Ecto neural progenitor cell (in vitro differentiated cells): Measurements from ENCODE around the gene NAV2.
A peak's percentile ranks its signal among the peaks of the same experiment; 100 is the strongest.

Experiments
- DNase-seq: peaks from one replicate; pipeline ENCODE4 v3.0.0-alpha.2; 2018; ENCODE audit warnings: low spot score

The NAV2 gene

DNA sequence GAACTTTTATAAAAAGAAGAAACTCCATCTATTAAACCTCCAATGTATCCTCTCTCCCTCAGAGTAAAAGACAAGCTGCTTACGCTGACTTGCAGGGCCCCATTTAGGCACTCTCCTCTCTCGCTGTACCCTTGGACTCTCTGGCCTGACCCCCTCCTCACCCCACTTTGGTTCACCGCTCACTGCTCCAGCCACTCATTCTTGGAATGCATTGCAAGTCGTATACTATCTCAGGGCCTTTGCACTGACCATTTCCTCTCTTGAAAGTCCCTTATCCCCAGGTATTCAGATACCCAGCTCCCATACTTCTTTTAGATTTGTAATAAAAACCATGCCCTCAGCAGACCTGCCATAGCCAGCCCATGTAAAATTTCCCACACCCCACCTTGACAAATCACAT, 308.1 kb downstream of the NAV2 start:
- no peak for DNase-seq

DNA sequence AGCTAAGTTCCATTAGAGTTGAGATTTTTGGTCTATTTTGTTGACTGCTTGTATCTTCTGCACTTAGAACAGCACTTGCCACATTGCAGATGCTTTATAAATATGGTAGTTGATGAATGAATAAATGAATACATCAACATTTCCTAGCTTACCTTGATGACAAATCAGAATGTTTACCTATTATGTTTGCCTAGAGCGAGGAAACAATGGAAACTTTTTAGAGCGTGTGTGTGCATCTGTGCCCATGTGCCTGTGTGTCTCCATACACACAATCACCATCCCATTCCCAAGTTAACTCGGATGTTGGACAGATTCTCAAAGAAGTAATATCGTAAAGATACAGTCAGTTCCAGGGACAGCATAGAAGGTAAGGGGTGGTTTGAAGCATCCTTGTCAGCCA, 308.6 kb downstream of the NAV2 start:
- no peak for DNase-seq

DNA sequence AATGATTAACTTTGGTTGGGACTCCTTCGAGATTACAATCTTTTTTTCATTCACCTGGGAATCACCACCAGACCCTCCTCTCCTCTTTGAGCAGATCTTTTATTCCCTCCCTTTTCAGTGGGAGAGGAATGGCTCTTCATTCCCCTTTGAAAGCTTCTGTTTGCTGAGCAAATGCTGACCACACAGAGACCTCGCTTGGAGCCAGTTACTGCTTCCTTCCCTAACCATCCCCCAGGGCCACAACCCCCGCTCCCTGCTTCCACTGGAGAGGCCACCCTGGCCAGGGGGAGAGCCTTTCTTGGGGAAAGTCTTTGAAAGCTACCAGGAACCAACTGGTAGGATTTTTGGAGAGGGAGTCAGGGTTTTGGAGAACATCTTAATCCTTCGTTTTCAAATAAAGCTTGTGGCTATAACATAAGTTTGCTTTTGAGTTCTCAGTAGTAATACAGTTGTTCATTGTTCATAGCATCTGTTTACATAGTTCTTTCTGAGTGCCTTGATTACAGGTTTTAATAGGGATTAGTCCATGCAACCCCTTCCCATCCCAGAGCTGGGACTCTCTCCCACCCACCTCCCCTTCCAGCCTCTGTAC, 309.2 kb downstream of the NAV2 start:
- peak; percentile 65 for DNase-seq

DNA sequence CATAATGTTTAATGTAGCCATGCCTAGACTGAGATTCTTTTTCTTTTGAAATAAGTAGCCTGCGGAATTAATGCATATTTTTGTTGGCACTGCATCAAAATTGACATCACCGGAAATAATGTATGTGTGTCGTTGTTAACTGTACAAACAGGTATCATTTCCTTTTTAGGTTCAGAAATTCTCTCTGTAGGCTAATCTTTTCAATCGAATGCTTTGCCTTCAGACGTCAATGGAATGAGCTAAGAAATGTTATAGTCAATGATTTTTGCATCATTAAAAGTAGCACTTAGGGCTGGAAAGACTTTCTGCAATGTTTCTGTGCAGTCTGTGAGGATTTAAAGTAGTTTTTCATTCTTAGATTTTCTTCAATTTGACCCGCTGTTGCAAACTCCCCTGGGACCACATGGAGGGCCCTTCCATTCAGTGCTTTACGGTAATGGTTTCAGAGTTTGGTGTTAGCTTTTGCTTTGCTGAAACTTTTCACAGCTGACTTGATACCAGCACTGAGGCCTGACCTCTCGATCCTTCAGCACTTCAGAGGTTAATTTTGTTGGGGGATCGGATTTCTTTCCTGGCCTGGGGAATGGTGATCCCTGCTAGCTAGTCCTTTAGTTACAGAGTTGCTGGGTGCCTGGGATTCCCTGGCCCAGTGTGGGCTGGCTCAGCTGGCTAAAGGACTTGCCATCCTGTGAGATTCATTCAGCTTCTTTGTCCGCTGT, 309.9 kb downstream of the NAV2 start:
- peak; percentile 85 for DNase-seq

DNA sequence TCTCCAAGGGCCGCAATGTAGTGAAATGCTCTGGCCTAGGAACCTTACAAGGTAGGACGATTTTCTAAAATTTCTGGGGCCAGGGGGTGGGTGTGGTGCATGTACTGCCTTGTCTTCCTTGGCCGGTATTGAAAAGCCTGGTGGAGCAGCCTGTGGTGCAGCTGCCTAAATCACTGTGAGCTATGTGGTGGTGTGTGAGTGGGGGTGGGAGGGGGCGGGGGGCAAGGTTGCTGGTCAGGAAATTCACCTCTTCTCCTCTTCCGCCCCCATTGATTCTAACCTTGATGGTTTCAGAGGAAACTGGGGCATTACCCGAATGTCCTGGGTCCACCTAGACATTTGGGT, 310.4 kb downstream of the NAV2 start:
- DNase-seq = no peak

DNA sequence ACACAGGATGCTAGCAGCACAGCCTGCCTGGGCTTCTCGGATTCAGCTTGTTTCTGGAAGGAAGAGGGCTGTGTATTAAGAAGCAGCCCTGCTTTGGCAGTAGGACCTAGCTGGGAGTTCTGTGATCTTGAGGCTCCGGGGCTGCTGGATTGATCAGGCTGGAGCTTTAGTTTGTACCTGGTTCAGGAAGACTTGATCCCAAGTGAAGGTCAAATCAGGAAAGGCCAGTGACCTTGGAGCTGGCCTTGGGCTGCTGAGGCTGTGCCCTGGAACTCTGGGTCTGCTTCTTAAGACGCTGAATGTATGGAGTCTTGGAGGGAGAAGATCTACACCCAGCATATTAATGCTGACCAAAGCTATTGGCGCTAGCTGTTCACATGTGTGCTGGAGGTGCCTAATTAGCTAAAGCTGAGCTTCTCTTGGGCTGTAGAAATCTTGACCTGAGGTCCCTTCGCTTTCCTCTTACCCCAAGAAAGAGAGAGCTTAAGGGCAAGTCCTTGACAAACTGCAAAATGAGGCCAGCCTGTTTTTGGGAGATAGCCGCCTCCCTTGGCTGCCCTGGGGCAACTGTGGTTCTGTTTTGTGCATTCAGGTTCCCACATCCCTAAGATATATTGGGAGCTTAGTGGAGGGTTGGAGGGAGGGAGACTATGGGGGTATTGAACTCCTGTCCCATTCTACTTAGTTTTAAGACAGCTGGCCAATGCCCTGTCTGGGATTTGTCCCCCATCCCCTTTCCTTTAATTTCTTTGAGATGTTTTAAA, 311.7 kb downstream of the NAV2 start:
- DNase-seq = no peak

DNA sequence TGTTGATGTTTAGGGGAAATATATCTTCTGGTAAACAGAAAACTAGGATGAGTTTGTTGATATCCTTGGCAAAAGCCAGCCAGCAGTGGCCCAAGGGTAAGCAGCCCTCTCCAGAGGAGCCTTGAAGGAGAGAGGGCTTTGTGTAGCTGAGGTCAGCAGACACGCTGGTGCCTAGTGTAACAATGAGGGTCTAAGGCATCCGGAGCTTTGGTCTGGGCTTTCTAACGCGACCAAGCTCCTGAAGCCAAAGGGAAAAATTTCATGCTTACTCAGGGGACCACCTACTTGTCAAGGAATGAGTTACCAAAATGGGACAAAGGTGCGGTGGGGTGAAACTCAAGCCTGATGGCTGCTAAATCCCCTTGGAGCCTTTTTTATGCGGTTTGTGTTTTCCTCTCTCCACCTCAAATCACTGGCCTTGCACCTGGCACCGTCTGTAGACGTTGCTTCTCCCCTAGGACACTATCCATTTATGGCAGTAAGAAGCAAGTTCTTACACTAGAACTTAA, 312.7 kb downstream of the NAV2 start:
- DNase-seq = no peak

DNA sequence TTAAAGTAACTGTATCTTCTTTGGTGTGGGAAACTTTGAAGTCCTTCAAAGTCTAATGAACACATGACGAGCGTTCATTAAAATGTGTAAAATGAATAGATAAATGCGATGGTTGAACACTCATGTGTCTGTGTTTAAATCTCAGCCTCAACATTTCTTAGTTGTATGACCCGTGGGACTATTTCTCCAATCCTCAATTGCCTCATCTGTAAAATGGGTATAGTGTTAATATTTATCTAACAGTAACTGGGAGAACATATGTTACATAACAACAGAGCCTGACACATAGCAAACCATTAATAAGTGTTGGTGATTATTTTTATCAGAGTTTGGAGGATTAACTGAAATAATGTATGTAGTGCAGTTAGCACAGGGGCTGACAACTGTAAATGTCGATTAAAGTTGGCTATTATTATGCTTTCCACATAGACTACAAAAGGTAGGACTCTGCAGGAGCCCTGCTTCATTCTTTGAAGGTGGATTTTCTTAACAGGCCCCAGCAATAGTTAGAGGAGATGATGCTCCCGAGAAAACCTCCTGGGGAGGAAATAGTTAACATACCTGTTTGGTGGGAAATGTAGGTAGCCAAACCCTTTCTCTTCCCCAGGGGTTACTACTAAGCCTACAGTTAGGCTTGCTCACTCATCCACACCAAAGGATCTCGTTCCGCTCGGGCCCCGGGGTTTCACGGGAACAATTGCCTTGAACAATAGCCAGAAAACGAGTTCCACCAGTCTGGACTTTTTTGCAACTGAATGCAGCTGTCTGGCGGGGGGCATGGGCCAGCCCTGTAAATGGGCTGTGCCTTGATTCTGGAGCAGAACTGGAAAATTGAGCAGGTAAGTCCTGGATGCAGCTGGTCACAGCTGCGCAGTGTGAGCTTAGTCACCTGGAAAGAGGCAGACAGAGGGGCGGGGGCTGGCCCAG, 314.3 kb downstream of the NAV2 start:
- peak; percentile 77 for DNase-seq

DNA sequence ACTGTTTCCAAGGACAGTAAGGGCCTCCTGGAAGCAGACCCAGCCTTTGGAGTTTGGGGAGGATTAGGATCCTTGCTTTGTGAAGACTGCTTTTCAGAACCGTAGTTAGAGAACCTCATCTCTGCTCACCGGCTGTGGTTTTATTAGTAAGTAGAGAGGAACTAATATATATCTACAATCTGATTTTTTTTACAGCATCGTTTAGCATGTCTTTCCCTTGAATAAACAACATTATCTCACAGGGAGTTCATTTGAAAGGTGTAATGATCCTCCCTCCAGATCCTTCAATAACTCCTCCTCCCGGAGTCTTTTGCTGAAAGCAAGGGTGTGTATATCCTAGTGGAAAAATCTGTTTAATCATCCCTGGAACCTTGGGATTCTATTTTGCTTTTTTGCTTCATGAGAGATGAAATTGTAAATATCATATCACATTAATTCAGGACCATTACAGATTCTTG, 314.9 kb downstream of the NAV2 start:
- no peak for DNase-seq

DNA sequence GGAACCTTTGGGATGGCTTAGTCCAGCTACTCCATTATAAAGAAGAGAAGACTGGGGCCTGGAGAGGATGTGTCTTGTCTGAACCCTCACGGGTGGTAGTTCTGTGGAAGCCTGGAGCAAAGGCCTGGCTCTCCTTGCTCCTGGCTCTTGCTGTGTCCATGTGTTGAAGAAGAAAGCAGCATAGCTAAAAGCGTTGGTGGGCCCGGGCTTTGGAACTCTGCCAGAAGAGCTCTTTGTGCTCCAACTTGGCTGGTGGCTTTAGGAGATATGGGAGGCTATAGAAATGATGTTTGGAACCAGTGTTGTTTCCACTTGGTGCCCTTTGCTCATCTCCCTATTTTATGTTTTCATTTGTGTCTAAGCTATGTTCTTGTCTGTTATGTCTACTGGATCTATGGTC, 316.6 kb downstream of the NAV2 start:
- DNase-seq = no peak

DNA sequence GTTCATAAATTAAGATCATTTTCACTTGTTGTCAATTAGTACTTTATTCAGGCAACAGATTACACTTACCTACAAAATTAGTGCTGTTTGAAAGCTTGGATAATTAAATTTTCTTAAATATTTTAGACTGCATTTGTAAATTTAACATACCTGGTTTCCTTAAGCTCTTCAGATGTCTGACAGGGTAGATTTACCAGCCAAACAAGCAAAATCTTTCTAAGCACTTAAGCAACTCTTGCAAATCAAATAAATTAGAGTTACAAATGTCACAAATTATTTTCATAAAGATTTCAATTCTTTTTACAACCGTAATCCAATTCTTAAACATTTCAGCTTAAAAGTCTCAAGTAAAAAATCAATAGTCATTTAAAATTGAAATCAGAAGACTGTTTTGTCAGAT, 317.8 kb downstream of the NAV2 start:
- no peak for DNase-seq

DNA sequence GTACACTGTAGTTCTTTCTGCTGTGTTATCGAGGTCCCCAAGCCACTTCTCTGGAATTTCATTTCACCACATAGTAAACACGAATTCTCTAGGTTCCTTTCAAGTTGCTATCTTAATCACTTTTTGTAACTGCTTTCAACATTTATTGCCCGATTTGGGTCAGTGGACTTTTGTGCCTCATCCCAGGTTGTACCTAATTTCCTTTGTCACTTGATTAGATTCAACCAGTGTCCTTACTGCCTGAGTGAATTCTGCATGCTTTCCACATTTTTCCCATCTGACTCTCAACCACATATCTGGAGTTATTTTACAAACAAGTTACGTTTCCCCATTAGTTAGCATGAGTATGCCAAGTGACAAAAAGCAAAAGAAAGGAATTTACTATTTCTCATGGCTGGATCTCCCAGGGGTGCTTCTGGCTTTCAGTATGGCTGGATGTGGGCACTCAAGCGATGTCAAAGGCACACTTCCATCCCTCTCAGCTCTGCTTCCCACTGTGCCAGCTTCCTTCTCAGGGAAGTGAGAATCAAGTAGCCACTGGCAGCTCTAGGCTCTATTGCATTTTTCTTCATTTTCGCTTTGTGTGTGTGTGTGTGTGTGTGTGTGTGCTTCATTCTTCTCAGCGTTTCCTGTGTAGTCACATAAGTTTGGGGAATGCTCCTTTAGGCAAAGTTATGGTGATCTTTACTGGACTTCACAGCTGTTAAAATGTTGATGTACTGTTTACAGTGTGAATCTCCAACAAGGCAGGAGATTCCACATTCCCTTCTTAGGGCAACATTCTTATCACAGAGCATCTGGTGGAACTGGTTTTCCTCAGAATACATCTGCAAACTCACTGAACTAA, 318.7 kb downstream of the NAV2 start:
- no peak for DNase-seq

DNA sequence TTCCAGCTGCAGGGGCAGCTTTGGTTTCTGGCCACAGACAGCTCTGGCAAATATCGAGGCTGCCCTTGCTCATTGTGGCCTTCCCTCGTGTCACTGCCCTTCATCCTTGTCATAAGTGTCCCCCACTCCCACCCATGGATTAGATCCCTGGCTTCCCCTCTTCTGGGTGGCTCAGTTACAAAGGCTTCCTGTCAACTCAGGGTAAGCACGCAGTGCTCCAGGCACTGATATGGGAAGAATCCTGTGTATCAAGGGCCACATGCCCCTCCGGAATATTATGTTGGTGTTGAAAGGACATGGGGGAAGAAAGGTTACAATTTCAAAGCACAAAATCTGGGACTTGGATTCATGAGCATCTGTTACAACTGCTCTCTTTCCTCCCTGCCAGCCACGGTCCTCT, 319.5 kb downstream of the NAV2 start:
- DNase-seq = no peak

DNA sequence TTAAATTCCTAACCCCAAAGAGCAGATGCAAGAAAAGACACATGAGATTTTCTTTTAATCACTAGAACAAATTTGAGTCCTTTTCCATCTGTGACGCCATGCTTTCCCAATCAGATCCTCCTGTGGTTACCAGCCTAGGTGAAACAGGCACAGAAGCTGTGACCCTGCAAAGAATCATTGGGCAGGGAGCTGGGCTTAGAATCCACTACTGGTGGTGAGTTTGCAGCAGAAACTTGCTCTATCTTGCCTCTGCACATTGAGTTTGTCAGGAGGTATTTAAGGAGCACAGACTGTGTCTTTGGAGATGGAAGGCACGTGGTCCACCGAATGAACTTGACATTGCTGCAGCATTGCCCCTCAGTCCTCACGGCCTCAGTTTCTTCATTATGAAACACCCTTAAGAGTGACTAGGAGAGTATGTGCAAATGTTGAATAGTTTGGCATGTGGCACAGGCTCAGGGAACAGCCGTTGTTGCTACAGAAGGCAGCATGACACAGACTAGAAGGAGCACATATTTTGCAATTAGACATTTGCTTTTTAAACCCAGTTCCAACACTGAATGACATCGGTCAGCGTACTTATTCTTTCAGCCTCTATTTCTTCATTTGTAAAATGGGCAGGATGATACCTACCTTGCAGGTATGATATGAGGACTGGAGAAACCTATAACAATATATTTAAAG, 320.1 kb downstream of the NAV2 start:
- DNase-seq = no peak

DNA sequence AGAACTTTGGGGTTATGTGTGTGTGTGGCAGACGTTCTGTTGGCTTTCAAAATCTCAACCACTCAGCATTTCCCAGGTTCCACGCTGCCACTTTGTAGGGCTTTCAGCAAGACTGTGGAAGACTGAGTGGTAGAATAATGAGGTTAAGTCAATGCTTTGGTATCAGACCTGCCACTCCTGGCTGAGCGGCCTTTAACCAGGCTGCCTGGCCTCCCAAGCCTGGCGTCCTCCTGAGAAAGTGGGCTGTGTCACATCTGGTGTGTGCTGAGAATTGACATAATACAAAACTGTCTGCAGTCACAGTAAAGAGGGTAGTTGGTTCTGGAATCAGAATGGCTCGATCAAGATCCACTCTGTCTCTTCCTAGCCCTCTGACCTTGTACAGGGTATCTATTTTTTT, 321.2 kb downstream of the NAV2 start:
- DNase-seq = no peak

DNA sequence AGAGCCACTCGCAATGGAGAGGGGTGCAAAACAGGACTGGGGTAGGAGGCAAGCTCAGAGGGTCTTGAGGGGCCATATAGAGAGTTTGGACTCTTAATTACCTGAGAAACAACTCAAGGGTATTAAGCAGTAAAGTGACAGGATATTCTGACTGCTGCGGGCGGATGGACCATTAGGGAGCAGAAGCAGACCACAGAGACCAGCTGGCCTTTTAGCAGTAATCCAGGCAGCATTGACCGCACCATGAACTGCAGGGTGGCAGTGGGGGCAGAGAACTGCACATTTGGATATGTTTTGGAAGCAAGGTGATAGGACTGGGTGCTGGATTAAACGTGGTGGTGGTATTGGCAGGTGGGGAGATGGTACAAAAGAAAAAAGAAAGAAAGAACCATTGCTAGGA, 322.3 kb downstream of the NAV2 start:
- DNase-seq = no peak

DNA sequence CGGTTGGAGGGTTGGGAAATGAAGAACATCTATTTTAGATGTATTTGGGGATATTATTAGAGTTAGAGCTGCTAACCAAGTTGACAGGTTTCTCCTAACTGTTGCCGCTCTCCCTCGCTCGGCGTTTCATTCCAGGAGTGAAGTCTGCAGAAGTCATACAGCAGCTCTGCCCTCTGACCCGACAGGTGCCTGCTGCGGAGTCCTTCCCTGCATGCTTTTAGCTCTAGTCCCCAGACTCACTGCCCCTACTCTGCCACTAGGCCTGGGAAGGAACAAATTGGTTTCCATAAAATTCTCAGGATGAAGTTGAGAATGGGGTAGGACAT, 322.7 kb downstream of the NAV2 start:
- no peak for DNase-seq

DNA sequence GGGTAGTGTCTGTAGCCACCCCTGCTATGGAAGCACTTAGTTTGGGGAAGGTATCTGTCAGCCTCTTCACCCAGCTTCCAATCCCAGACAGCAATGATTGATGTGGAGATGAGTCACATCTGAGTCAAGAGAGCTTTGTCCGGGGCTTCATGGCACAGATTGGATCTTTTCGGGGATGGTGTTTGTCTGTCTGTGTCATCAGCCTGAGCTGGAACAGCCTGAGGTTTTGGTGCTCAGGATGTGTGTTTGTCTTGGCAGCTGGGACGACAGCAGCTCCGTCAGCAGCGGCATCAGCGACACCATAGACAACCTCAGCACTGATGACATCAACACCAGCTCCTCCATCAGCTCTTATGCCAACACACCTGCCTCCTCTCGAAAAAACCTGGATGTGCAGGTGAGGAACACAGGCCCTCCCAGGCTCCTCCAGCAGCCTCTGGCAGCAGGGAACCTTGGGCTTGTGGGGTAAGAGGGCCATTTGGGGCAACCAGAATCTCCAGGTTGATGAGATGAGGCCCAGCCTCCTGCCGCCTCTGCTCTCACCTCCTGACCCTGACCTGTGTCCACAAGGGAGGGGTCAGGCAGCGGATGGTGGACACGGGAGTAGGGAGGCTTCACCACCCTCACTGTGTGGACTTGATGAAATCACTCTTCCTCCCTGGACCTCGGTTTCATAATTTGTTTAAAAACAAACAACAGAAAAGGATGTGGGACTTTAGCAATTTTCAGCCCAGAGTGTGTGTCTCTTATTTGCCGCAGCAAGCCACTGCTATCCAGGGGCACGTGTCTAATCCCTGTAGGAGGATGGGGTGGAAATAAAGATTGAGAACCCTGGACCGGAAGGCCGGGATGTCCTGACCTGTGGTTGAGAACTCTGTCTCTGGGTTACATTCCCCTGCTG, 323.3 kb downstream of the NAV2 start:
- no peak for DNase-seq

DNA sequence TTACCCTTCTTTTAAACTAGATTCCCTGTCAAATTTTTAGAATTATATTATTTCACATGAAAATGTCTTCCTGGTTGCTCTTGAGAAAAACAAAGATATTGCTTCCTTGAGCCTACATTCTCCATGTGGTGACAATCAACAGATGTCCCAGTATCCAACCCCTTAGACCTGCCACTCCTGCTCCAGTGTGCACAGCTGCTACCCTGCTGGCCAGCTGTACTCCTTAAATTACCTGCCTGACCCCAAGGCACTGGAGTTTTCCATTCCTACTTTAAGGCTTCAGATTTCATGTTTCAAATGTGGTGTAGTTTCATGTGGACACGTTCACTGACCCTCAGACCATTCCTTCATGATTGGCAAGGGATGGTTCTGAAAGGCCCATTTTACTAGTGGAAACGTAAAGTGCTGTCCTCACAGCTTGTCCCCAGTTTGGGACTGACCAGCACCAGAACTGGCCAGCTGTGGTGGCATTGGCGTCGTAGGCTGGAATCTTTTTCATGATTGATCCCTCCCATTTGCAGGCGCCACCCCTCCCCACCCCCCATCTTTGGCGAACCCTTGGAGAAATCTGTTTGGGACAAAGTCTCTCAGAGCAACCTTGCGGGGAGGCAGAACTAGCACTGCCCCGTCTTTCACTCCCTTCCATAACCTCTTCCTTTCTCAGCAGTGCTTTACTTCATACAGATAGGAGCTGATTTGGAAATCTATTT, 324.1 kb downstream of the NAV2 start:
- no peak for DNase-seq
